Activated naive CD8-positive, alpha-beta T cell treated with anti-CD3 and anti-CD28 coated beads, Interleukin-2, amount 10 ng/mL, durations not matched to agents 7 days and 5 days (primary cell): ENCODE measurements around the gene TICRR. TPM values are rescaled to one million over a fixed set of nuclear protein-coding genes. Genes with fewer than 3 reads are reported as not detected.
A peak's percentile ranks its signal among the peaks of the same experiment; 100 is the strongest.

Experiments used
- ATAC-seq: fragments of 150-1000 bp; cut with Tn5 transposase; one replicate; pipeline ENCODE4 v1.10.0; 2021; ENCODE audit warnings: low read depth, moderate library complexity
- POLR2A ChIA-PET: fragments of 350-600 bp; sonication (Branson Sonifier 250); formaldehyde crosslinking; loops from one replicate; lab custom pipeline; 2021; ENCODE audit warnings: antibody characterized with exemption; lab: Charles Lee
- DNase-seq: peaks from one replicate; pipeline ENCODE4 v3.0.0; 2021
- H3K27ac Mint-ChIP-seq: one replicate; pipeline ENCODE4 v1.8.0; 2022; ENCODE audit warnings: mild to moderate bottlenecking, mixed read lengths
- H3K27me3 Mint-ChIP-seq: one replicate; pipeline ENCODE4 v1.8.0; 2022; ENCODE audit warnings: mild to moderate bottlenecking, moderate library complexity, mixed read lengths
- H3K36me3 Mint-ChIP-seq: one replicate; pipeline ENCODE4 v1.8.0; 2021; ENCODE audit warnings: mild to moderate bottlenecking, mixed read lengths
- H3K4me1 Mint-ChIP-seq: one replicate; pipeline ENCODE4 v1.8.0; 2021; ENCODE audit warnings: mixed read lengths
- H3K4me3 Mint-ChIP-seq: one replicate; pipeline ENCODE4 v1.8.0; 2022; ENCODE audit warnings: mild to moderate bottlenecking, moderate library complexity, mixed read lengths
- H3K9me3 Mint-ChIP-seq: one replicate; pipeline ENCODE4 v1.8.0; 2021; ENCODE audit warnings: mixed read lengths
- total RNA-seq, 2 experiments: library from RNA; stranded (reverse); gene quantifications; one replicate each; pipeline ENCODE4 v1.2.3, GENCODE V29; 2021

Gene TICRR
- total RNA-seq, 2 experiments from 2014 or later, result 18.6 to 20.6 TPM

GRCh38 chr15:89550427-89550826 is 24.8 kb upstream of the TICRR start:
- Mint-ChIP-seq H3K36me3 (no peaks in the 10 kb centered on the region), H3K9me3 (peaks cover 5% of the 10 kb centered on the region), H3K27me3 (peaks cover 4% of the 10 kb centered on the region), H3K4me1 (peaks cover 6% of the 10 kb centered on the region), H3K4me3 (no peak overlapping the region), H3K27ac (no peak overlapping the region)
- ATAC-seq, result no peak
- no peak for DNase-seq
- POLR2A ChIA-PET, result no interaction called here

GRCh38 chr15:89551550-89551949 is 23.7 kb upstream of the TICRR start:
- no peak for ATAC-seq
- POLR2A ChIA-PET, result no interaction called here
- Mint-ChIP-seq H3K27ac (no peak overlapping the region), H3K9me3 (peaks cover 5% of the 10 kb centered on the region), H3K27me3 (peaks cover 4% of the 10 kb centered on the region), H3K4me1 (peaks cover 6% of the 10 kb centered on the region), H3K36me3 (no peaks in the 10 kb centered on the region), H3K4me3 (no peak overlapping the region)
- DNase-seq, result no peak

GRCh38 chr15:89553632-89554031 is 21.6 kb upstream of the TICRR start:
- Mint-ChIP-seq H3K9me3 (peaks cover 1% of the 10 kb centered on the region), H3K27me3 (peaks cover 10% of the 10 kb centered on the region), H3K4me3 (no peak overlapping the region), H3K27ac (no peak overlapping the region), H3K4me1 (peaks cover under 1% of the 10 kb centered on the region), H3K36me3 (no peaks in the 10 kb centered on the region)
- DNase-seq, result no peak
- ATAC-seq, result no peak
- POLR2A ChIA-PET, result no interaction called here

- Mint-ChIP-seq H3K4me3 (no peak overlapping the region), H3K27me3 (peaks cover 8% of the 10 kb centered on the region), H3K4me1 (no peaks in the 10 kb centered on the region), H3K36me3 (no peaks in the 10 kb centered on the region), H3K9me3 (no peaks in the 10 kb centered on the region), H3K27ac (no peak overlapping the region)
- POLR2A ChIA-PET, result no interaction called here
- no peak for ATAC-seq
- DNase-seq, result no peak
Observed at GRCh38 chr15:89554247-89554646, 21.0 kb upstream of the TICRR start.

DNA sequence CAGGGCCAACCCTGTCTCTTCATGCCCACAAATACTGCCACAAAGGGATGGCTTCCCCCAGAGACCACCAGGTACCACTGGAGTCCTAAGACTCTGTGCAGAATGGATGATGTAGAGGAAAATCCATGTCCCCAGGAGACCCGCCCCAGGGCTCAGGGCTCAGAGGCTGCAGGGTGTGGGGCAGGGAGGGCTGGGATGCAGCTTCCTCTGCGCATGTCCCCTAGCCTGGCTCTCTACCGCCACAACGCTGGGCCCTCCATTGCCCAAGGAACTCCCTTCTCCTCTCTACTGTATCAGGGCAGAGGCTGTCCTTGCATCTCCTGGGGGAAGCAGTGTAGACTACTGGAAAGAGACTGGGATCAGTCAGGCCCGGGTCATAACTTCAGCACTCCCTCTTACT is 19.5 kb upstream of the TICRR start:
- Mint-ChIP-seq H3K4me3 (no peak overlapping the region), H3K27ac (no peak overlapping the region), H3K4me1 (no peaks in the 10 kb centered on the region), H3K27me3 (peaks cover 11% of the 10 kb centered on the region), H3K36me3 (no peaks in the 10 kb centered on the region), H3K9me3 (no peaks in the 10 kb centered on the region)
- POLR2A ChIA-PET, result no interaction called here
- ATAC-seq (no peak), DNase-seq (no peak)

GRCh38 chr15:89556413-89557262 is 18.6 kb upstream of the TICRR start:
- H3K27ac Mint-ChIP-seq, result no peak overlapping the region
- no peaks in the 10 kb centered on the region for H3K36me3 Mint-ChIP-seq
- no peak for ATAC-seq
- no peak for DNase-seq
- H3K4me3 Mint-ChIP-seq, result no peak overlapping the region
- H3K9me3 Mint-ChIP-seq, result no peaks in the 10 kb centered on the region
- no peaks in the 10 kb centered on the region for H3K4me1 Mint-ChIP-seq
- peaks cover 11% of the 10 kb centered on the region for H3K27me3 Mint-ChIP-seq
- POLR2A ChIA-PET, result no interaction called here

- Mint-ChIP-seq H3K4me1 (no peaks in the 10 kb centered on the region), H3K36me3 (no peaks in the 10 kb centered on the region), H3K27me3 (peaks cover 16% of the 10 kb centered on the region), H3K4me3 (no peak overlapping the region), H3K27ac (no peak overlapping the region), H3K9me3 (no peaks in the 10 kb centered on the region)
- ATAC-seq (no peak), DNase-seq (no peak)
- POLR2A ChIA-PET, result interaction anchor here (0.6 kb wide), 1 partner anchor 110 kb away, joined by 6 read pairs; no protein-coding TSS in a partner anchor
Observed at GRCh38 chr15:89559769-89560264, 15.5 kb upstream of the TICRR start.

DNA sequence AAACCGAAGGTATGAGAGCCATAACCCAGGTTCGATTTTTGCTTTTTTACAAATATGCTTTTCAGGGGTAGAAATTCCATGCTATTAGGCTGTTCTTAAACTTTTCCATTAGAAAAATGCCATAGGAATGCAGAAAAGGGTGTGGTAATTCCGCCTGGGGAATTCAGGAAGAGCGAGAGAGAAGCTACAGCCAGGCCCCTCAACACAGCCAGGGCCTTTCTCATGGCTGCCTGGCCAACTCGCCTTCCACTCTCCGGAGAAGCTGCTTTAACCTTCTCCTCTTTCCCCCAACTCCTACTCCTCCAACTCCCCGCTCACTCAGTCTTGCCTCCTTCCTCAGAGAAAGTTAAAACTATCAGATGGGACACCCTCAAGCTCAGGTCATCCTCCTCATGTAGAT is 9.1 kb upstream of the TICRR start:
- Mint-ChIP-seq H3K4me3 (no peak overlapping the region), H3K27ac (no peak overlapping the region), H3K4me1 (no peaks in the 10 kb centered on the region), H3K9me3 (no peaks in the 10 kb centered on the region), H3K36me3 (no peaks in the 10 kb centered on the region), H3K27me3 (peaks cover 31% of the 10 kb centered on the region)
- DNase-seq (no peak), ATAC-seq (no peak)
- POLR2A ChIA-PET, result no interaction called here

GRCh38 chr15:89566621-89567294 is 8.5 kb upstream of the TICRR start:
- Mint-ChIP-seq H3K27me3 (peaks cover 31% of the 10 kb centered on the region), H3K36me3 (no peaks in the 10 kb centered on the region), H3K4me1 (no peaks in the 10 kb centered on the region), H3K9me3 (no peaks in the 10 kb centered on the region), H3K4me3 (no peak overlapping the region), H3K27ac (no peak overlapping the region)
- no peak for ATAC-seq
- POLR2A ChIA-PET, result no interaction called here
- DNase-seq, result no peak

GRCh38 chr15:89569090-89569745 is 6.1 kb upstream of the TICRR start:
- POLR2A ChIA-PET, result interaction anchor here (0.6 kb wide), 1 partner anchor 441 kb away, joined by 3 read pairs; no protein-coding TSS in a partner anchor
- Mint-ChIP-seq H3K9me3 (no peaks in the 10 kb centered on the region), H3K27ac (no peak overlapping the region), H3K4me3 (no peak overlapping the region), H3K36me3 (no peaks in the 10 kb centered on the region), H3K27me3 (peaks cover 39% of the 10 kb centered on the region), H3K4me1 (peaks cover 1% of the 10 kb centered on the region)
- ATAC-seq, result no peak
- no peak for DNase-seq

- H3K4me1 Mint-ChIP-seq, result peaks cover 24% of the 10 kb centered on the region
- peak overlapping the region; percentile 90 for H3K4me3 Mint-ChIP-seq
- peak overlapping the region; percentile 73 for H3K27ac Mint-ChIP-seq
- no peak for DNase-seq
- peaks cover 28% of the 10 kb centered on the region for H3K36me3 Mint-ChIP-seq
- peak; percentile 26 for ATAC-seq
- POLR2A ChIA-PET, result interaction anchor here (0.8 to 1.1 kb wide), 6 partner anchors 9 to 328 kb away, joined by 3 to 6 read pairs (median 3); partner anchors contain the start of gene POLG
- H3K27me3 Mint-ChIP-seq, result peaks cover 13% of the 10 kb centered on the region
- H3K9me3 Mint-ChIP-seq, result no peaks in the 10 kb centered on the region
Observed at GRCh38 chr15:89575656-89576416, 567 bp downstream of the TICRR start.

DNA sequence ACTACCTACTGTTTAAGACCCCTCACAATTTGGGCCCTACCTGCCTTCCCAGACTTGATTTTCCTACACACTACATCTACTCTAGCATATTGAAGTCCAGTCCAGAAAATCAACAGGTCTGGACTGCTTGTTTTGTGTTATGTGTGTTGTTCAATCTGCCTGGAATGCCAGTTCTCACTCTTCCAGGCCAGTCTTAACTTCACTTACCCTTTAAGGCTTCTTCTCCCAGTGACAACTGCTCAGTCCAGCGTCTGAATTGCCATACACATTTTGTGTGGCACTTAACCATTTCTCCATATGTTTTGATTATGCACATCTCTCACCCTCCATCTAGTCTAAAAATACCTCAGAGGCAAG is 1.1 kb downstream of the TICRR start:
- Mint-ChIP-seq H3K9me3 (no peaks in the 10 kb centered on the region), H3K4me1 (peaks cover 25% of the 10 kb centered on the region), H3K27ac (peak overlapping the region; percentile 52), H3K4me3 (peak overlapping the region; percentile 90), H3K27me3 (peaks cover 13% of the 10 kb centered on the region), H3K36me3 (peaks cover 28% of the 10 kb centered on the region)
- ATAC-seq (no peak), DNase-seq (no peak)
- POLR2A ChIA-PET, result interaction anchor here (0.8 kb wide), 1 partner anchor 247 kb away, joined by 3 read pairs; no protein-coding TSS in a partner anchor

DNA sequence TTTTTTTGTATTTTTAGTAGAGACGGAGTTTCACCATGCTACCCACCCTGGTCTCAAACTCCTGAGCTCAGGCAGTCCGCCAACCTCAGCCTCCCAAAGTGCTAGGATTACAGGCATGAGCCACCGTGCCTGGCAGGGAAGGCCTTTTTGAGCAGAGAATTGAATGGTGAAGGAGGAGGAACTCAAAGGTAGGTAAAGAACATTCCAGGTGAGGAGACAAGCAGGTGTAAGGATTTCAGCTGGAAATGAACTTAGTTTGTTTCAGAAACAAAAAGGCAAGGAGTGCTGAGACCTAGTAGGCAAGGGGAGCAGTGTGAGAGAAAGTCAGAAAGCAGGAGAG is 2.5 kb downstream of the TICRR start:
- Mint-ChIP-seq H3K9me3 (no peaks in the 10 kb centered on the region), H3K4me1 (peaks cover 30% of the 10 kb centered on the region), H3K4me3 (peak overlapping the region; percentile 90), H3K27ac (peak overlapping the region; percentile 2), H3K27me3 (peaks cover 3% of the 10 kb centered on the region), H3K36me3 (peaks cover 31% of the 10 kb centered on the region)
- POLR2A ChIA-PET, result no interaction called here
- no peak for DNase-seq
- no peak for ATAC-seq
